K562 (cell line): Measurements from ENCODE around the gene MCAM. TPM values are rescaled to one million over a fixed set of nuclear protein-coding genes. Genes with fewer than 3 reads are reported as not detected.

Source experiments
- ATF1 ChIP-seq, 2 experiments: fragments of 450-650 bp in 1 of 2; IDR thresholded peaks; 2 replicates each; pipeline ENCODE4 v1.6.1; 2016; ENCODE audit warnings: missing compliant biosample characterization in 1 of 2, missing genetic modification characterization in 1 of 2
- ATF3 ChIP-seq, 2 experiments: fragments of 450-650 bp in 1 of 2; sonication (generic) in 1 of 2; formaldehyde crosslinking in 1 of 2; IDR thresholded peaks in 1 of 2; conservative IDR thresholded peaks in 1 of 2; 2 replicates each; pipeline versions ENCODE4 v1.6.1 to v1.8.1; 2016 to 2023; ENCODE audit warnings: mild to moderate bottlenecking in 2 of 2, moderate library complexity in 2 of 2, inconsistent platforms in 1 of 2, missing genetic modification reagents in 1 of 2
- CBX3 ChIP-seq, 2 experiments: IDR thresholded peaks; 1 replicate in 1 of 2; 2 replicates in 1 of 2; pipeline ENCODE4 v1.6.1; 2012; ENCODE audit warnings: inconsistent platforms in 2 of 2, low read length in 2 of 2, borderline replicate concordance in 1 of 2, control low read depth in 1 of 2
- GABPB1 ChIP-seq: sonication (generic); formaldehyde crosslinking; IDR thresholded peaks from 2 replicates; pipeline ENCODE4 v1.8.0; 2022; ENCODE audit warnings: mild to moderate bottlenecking, missing genetic modification reagents
- HMBOX1 ChIP-seq: sonication (generic); IDR thresholded peaks from 2 replicates; pipeline ENCODE4 v1.6.1; 2016
- JUND ChIP-seq, 2 experiments: IDR thresholded peaks; 2 replicates in 1 of 2; 3 replicates in 1 of 2; pipeline ENCODE4 v1.6.1; 2011; ENCODE audit warnings: borderline replicate concordance in 2 of 2, low read depth in 2 of 2, low read length in 2 of 2, improper control_type of control experiment in 1 of 2, missing biosample characterization in 1 of 2, missing genetic modification characterization in 1 of 2, missing genetic modification reagents in 1 of 2
- KAT7 ChIP-seq: sonication (generic); formaldehyde crosslinking; IDR thresholded peaks from 2 replicates; pipeline ENCODE4 v1.8.0; 2022; ENCODE audit warnings: missing genetic modification reagents, mild to moderate bottlenecking, borderline replicate concordance
- MAZ ChIP-seq, 2 experiments: fragments of 450-650 bp in 1 of 2; sonication (generic) in 1 of 2; formaldehyde crosslinking; IDR thresholded peaks in 1 of 2; conservative IDR thresholded peaks in 1 of 2; 2 replicates each; pipeline versions ENCODE4 v1.4.0 to v1.5.0; 2020; ENCODE audit warnings: mild to moderate bottlenecking in 1 of 2, missing genetic modification reagents in 1 of 2
- NRF1 ChIP-seq, 2 experiments: fragments of 450-650 bp; IDR thresholded peaks in 1 of 2; conservative IDR thresholded peaks in 1 of 2; 2 replicates each; pipeline ENCODE4 v1.6.1; 2014; ENCODE audit warnings: mild to moderate bottlenecking in 2 of 2
- SNAPC5 ChIP-seq: fragments of 250-450 bp; sonication (Bioruptor Pico); IDR thresholded peaks from 2 replicates; pipeline ENCODE4 v1.8.0; 2021; ENCODE audit warnings: moderate library complexity, mild to moderate bottlenecking, inconsistent platforms
- SPI1 ChIP-seq: IDR thresholded peaks from 2 replicates; pipeline ENCODE4 v1.6.1; 2011; ENCODE audit warnings: low read depth, low read length, control low read depth, borderline replicate concordance
- SREBF1 ChIP-seq: fragments of 150-350 bp; IDR thresholded peaks from 2 replicates; pipeline ENCODE4 v1.6.1; 2014; ENCODE audit warnings: antibody characterized with exemption, low read depth, low read length, borderline replicate concordance
- ZBTB17 ChIP-seq: fragments of 450-650 bp; formaldehyde crosslinking; IDR thresholded peaks from 2 replicates; pipeline ENCODE4 v1.4.0; 2020; ENCODE audit warnings: mild to moderate bottlenecking
- ZBTB43 ChIP-seq: sonication (generic); formaldehyde crosslinking; IDR thresholded peaks from 2 replicates; pipeline ENCODE4 v1.8.0; 2023; ENCODE audit warnings: mild to moderate bottlenecking, missing genetic modification reagents
- ZNF384 ChIP-seq: IDR thresholded peaks from 2 replicates; pipeline ENCODE4 v1.6.1; 2012; ENCODE audit warnings: low read depth, low read length, improper control_type of control experiment
- ZNF639 ChIP-seq, 2 experiments: fragments of 200-800 bp in 1 of 2; sonication (Bioruptor generic) in 1 of 2; sonication (generic) in 1 of 2; formaldehyde crosslinking in 1 of 2; IDR thresholded peaks in 1 of 2; conservative IDR thresholded peaks in 1 of 2; 2 replicates each; pipeline versions ENCODE4 v1.5.0 to v1.6.1; 2016 to 2020; ENCODE audit warnings: missing compliant biosample characterization in 1 of 2, missing genetic modification characterization in 1 of 2, missing genetic modification reagents in 1 of 2
- polyA plus RNA-seq, 8 experiments: library from polyadenylated mRNA; depleted of rRNA in 4 of 8; stranded (reverse) in 5 of 8; unstranded in 3 of 8; fragments of >200 nt; fragmentation: Nextera tagmentation in 2 of 8; fragmentation: Illumina TruSeq in 1 of 8; extraction: Ambion mirVana in 2 of 8; extraction: Trizol in 1 of 8; gene quantifications; 2 replicates each; pipeline versions ENCODE4 v1.2.1 to v1.2.3, GENCODE V29; 2011 to 2014; ENCODE audit warnings: inconsistent platforms in 1 of 8, missing spikeins in 1 of 8
- total RNA-seq, 7 experiments: library from RNA; depleted of rRNA in 6 of 7; stranded (reverse); fragments of >200 nt in 6 of 7; fragmentation: Illumina TruSeq in 2 of 7; extraction: Trizol in 2 of 7; gene quantifications; 2 replicates each; pipeline versions ENCODE4 v1.2.1 to v1.2.3, GENCODE V29; 2011 to 2021; ENCODE audit warnings: low replicate concordance in 1 of 7

The MCAM gene
- total and polyA plus RNA-seq, 9 of the 15 experiments (the other 6 are each of a cell fraction or from before 2014, with no cell fraction given) = 14.7 to 118 (median 53.6) TPM

- peak; percentile 72; the same call in 1 of the 2 replicates for TF ChIP-seq HMBOX1
- TF ChIP-seq CBX3 (IDR thresholded peaks at IDR 0.05; ENCODE audit: borderline replicate concordance in 1 of 2, low read length in 2 of 2) = 0 out of 3 replicates have a peak, but pooled peaks of 1 of the 2 experiments have one; percentile 20
- TF ChIP-seq ZBTB43 (CRISPR knock-in tag) = 0 out of 2 replicates have a peak, but pooled peaks have one; percentile 68
- peak in 1 of 2 experiments; percentile 52; a peak in 2 of 4 replicates for TF ChIP-seq MAZ (CRISPR knock-in tag; conservative IDR thresholded peaks at IDR 0.05 in 1 of 2, IDR thresholded peaks at IDR 0.05 in 1 of 2)
- TF ChIP-seq ZNF384 = no peak
- TF ChIP-seq JUND (IDR thresholded peaks at IDR 0.05; ENCODE audit: borderline replicate concordance, low read depth, low read length) = peak; percentile 79
- TF ChIP-seq JUND (tag; IDR thresholded peaks at IDR 0.05; ENCODE audit: borderline replicate concordance, low read depth, low read length) = peak; percentile 66; the same call in 1 of the 3 replicates
- TF ChIP-seq SNAPC5 (CRISPR knock-in tag) = no peak
- TF ChIP-seq ZBTB17 (CRISPR knock-in tag) = 0 out of 2 replicates have a peak, but pooled peaks have one; percentile 55
- TF ChIP-seq NRF1 (conservative IDR thresholded peaks at IDR 0.05 in 1 of 2, IDR thresholded peaks at IDR 0.05 in 1 of 2) = peak; percentile 68 to 74
- TF ChIP-seq SPI1 = 0 out of 2 replicates have a peak, but pooled peaks have one; percentile 21
- peak; percentile 54; the same call in 1 of the 2 replicates for TF ChIP-seq ATF3 (IDR thresholded peaks at IDR 0.05)
- TF ChIP-seq ATF3 (CRISPR knock-in tag; conservative IDR thresholded peaks at IDR 0.05) = no peak
- 0 out of 2 replicates have a peak, but pooled peaks have one; percentile 24 for TF ChIP-seq SREBF1
- TF ChIP-seq KAT7 (CRISPR knock-in tag) = peak; percentile 79; the same call in 1 of the 2 replicates
- 0 out of 4 replicates have a peak, but pooled peaks of 1 of the 2 experiments have one; percentile 27 for TF ChIP-seq ZNF639 (CRISPR knock-in tag; conservative IDR thresholded peaks at IDR 0.05 in 1 of 2, IDR thresholded peaks at IDR 0.05 in 1 of 2)
- no peak for TF ChIP-seq ATF1 (CRISPR knock-in tag; IDR thresholded peaks at IDR 0.05)
- TF ChIP-seq ATF1 (tag; IDR thresholded peaks at IDR 0.05) = peak; percentile 87
- TF ChIP-seq GABPB1 (CRISPR knock-in tag) = peak; percentile 91
Measured at GRCh38 chr11:119318240-119319135, 1.6 kb upstream of the MCAM start (continued).
